Measurements from ENCODE around the gene ASB6.
"Not testable (repeated sequence)": the region's sequence is repeated elsewhere in the genome, so short reads cannot be mapped to it uniquely, and the experiment has no call there.

The ASB6 gene

DNA sequence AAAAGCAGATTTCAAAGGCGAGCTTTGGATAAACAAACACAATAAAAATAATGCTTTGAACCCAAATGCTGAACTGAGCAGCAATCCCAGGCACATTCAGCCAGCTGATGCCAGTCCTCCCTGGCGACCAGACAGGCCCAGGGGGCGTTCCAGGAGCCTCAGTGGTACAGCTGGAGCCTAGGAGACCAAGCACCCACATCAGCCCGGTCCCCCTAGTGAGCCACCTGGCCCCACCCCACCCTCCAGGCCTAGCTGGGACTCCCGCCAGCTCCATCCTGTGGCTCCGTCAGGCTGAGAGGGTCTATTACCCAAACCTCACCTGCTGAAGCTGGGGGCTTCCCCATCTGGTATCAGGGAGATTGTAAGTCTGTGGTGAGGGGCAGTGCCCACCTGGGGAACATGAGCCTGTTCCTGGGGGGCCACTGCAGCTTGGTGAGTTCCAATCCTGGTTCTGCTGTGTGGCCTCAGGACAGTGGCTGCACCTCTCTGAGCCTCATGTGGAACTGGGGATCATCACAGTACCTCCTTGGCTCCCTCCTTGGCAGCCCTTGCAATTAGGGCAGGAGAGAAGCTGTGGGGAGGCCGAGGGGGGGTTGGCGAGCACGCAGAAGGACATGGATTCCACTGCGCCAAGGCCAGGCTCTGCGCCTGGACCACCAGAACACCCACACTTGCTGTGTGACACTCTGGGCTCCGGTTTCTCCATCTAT, 37.7 kb downstream of the ASB6 start:
- DNase-seq = no peak

DNA sequence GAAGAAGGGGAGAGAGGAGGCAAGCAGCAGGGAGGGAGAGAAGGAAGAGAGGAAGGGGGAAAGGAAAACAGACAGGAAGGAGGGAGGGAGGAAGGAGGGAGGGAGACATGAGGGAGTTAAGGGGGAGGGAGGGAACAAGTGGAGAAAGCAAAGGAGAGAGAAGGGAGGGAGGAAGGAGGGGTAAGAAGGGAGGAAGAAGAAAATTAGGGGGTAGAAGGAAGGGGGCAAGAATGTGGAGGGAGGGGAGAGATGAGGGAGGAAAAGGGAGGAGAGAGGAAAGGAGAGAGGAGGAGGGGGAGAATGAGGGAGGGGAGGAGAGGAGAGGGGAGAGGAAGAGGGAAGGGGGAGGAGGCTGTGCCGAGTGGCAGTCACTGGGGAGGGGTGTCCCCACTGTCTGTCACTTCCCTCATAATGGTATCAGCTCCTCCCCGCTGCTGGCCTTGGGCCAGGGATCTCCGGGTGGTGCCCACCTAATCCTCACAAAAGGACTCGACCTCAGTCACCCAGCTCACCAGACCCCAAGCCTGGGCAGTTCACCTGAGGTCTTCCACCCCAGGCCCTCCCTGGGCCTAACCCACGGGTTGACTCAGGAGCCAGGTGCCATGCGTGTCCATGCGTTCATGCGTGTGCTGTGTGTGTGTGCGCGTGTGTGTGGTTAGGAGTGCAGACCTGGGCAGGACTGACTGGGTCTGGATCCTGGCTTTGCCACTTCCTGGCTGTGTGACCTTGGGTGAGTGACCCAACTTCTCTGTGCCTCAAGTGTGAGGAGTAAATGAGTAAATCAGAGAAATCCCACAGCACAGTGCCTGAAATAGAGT, 39.1 kb downstream of the ASB6 start:
- no peak for DNase-seq

DNA sequence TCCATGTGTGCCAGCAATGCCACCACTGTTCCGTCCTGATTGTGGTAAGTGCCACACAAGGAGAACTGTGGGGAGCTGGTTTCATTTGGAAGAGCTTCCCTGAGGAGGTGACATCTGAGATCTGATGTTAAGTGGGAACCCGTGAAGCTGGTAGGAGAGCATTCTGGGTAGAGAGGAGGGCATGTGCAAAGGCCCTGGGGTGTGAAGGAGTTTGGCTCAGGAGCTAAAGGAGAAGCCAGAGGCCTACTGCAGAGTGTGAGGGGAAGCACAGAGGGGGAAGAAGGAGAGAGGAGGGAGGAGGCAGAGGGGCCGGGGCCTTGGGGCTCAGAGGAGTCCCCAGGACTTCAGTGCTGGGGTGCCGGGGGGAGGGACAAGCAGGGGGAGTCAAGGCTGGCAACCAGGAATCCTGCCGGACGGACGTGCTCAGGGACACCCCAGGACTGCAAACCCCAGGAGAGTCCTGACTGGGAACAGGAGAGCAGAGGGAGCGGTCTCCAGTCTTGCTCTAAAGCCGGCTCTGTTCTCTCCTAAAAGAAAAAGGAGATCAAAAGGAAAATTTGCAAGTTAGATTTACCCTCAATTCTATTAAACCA, 40.8 kb downstream of the ASB6 start:
- no peak for DNase-seq

DNA sequence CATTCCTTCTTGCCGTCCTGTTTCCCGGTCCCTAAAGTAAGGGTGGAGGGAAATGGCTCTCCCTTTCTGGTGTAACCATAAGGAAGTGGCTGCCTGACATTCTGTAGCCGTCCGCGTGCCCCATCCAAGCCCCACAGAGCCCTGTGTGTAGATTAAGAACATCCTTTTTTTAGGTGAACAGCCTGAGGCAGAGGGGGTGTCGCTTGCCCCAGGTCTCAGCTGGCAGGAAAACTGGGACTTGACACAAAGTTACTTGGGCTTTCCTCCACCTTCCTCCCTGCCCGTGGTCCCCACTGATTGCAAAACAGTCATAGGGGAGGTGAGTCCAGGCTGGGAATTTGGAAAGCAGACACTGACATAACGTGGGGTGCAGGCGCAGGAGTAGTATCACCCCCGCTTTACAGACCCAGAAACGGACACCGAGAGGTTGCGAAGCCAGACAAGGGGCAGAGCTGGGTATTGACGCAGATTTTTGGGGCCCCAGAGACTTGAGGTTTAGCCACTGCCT, 43.8 kb downstream of the ASB6 start:
- no peak for DNase-seq

DNA sequence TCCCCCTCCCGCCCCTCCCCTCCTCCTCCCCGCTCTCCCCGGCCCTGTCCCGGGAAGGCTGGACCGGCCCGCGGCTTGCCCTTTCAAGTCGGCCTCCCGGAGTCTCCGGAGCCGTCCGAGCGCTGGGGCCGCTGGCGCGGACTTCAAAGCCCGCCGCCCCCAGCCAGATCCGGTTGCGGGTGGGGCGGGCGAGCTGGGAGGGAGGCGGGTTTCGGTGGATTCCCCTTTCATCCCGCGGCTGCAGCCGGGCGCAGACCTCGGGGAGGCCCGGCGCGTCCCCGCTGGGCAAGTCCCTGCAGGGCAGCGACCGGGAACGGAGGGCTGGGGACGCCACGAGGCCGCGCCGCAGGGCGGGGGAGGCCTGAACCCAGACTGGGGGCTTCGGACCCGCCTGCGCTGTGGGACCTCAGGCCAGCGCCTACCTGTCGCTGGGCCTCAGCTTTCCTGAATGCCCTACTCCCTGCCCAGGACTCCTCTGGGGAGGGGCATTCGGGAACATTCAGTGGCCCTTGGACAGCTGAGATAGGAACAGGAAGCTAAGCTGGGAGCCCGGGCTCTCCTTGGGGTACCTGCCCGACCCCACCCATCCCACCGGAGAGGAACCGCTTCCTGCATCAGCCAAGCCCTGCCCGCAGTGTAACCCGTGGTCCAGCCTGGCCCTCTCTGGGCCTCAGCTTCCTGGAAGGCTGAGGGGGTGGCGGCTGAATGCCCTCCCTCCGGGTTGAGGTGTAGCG, 44.4 kb downstream of the ASB6 start:
- peak; percentile 56 for DNase-seq

DNA sequence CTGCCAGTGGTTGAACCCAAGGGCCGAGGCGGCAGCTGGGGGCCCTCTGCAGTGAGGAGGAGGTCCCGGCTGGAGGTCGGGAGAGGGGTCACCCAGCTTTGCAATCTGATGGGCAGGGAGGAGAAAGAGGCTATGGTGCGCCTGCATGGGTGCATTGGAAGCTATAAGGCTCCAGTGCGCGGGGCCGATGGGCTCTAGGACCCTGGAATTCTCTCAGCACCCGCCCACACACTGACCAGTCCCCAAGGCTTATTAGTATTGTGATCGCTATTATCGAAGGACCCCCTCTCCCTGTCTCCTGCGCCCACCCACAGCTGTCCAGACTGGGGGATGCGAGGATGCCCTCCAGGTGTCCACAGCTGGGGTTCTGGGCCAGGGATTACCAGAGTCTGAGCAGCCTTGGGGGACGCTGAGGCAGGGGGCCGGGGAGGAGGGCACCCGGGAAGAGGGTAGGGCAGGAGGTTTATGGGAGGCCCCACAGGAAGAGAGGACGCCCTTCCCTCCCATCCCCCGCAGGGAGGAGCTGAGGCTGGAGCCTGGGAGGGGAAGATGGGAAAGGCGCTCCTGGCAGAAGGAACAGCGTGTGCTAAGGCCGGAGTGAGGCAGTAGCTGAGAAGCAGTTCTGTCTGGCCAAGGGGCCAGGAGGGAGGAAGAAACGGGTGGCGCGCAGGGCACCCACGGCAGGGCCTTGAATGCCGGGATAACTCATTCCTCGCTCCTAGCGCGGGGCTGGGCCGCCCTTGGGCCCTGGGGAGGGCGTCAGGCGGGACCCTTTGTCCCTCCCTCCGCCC, 45.2 kb downstream of the ASB6 start:
- DNase-seq = peak; percentile 74

DNA sequence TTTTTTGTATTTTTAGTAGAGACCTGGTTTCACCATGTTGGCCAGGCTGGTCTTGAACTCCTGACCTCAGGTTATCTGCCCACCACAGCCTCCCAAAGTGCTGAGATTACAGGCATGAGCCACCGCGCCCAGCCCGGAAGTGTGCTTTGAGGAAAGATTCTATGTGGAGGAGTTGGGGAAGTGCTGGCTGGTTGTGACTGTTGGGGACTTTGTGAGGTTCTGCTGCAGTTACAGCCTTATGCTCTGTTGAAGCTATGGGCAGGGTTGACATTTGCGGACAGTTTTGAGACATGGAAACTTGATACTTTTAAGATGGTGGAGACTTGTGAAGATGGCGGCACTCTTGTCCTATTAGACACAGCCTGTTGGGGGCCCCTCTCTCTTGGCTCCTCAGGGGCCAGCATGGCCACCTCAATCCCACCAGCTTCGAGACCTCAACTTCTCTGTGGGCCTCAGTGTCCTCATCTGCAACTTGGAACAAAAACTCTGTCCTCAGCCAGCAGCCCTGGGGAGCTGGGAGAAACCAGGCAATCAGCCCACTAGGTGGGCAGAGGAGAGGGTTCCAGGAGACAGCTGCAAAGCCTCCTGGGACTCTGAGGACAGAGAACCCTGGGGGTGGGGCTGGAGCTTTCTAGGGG, 45.9 kb downstream of the ASB6 start:
- no peak for DNase-seq

DNA sequence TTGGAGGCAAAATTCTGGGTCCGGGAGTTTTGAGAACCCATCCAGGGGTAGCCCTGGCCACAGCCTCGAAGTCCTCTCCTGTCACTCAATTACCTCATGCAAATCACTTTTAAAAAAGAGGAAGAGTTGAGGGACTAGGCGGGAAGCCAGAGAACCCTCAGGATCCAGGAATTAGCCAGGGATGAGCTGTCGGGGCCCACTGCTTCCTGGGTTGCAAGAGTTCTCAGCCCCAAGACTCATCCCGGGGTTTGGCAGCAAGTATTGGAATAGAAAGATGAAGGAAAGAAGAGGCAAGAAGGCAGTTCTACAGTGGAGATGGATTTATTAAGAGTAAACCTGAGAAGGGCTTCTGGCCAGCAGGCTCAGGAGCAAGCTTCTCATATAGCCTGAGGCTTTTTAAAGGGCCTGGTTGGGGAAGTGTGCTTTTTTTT, 46.6 kb downstream of the ASB6 start:
- peak; percentile 54 for DNase-seq

DNA sequence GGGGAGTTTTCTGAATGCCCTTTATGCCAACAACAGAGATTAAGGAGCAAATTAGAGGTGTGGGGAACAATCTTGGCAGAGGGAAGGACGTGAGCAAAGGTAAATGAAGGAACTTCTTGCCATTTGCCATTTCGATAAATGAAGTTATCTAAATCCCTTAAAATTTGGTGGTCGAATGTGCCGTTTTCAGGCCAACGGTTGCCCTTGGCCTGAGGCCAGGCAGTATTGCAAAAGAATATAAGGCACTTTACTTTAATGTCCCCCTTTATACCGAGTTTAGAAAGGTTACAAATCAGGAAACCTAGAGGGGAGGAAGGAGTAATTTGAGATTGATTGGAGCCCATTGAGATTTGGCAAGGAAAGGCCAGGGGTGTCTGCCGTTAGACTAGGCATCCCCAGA, 47.3 kb downstream of the ASB6 start:
- DNase-seq = no peak

DNA sequence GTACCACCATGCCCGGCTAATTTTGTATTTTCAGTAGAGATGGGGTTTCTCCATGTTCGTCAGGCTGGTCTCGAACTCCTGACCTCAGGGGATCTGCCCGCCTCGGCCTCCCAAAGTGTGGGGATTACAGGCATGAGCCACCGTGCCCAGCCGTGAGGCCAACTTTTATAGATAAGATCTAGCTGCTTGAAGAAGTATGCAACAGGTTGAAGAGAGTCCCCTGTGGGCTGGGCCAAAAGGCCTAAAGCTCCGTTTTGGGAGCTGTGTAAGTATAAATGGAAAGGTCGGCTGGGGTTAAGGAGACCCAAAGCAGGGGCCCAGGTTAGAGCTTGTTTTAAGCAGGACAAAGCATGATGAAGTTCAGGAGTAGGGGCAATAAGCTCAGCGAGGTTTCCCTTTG, 49.2 kb downstream of the ASB6 start:
- not testable (repeated sequence) for DNase-seq

DNA sequence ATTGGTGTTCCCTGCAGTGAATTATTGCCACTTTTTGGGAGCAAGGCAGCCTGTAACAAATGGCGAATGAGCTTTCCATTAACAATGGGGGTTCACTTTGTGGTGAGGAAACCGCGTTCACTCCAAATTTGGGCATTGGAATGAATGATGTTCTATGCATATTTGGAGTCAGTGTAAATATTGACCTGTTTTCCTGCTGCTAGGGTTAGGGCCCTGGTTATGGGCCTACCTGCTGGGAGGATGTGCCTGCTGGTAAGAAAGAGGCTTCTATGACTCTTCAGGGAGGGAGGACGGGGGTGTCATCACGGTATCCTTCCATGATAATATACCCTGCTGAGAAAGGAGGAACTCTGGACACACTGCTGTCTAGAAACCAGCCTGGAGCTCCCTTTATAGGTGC, 50.0 kb downstream of the ASB6 start:
- no peak for DNase-seq

DNA sequence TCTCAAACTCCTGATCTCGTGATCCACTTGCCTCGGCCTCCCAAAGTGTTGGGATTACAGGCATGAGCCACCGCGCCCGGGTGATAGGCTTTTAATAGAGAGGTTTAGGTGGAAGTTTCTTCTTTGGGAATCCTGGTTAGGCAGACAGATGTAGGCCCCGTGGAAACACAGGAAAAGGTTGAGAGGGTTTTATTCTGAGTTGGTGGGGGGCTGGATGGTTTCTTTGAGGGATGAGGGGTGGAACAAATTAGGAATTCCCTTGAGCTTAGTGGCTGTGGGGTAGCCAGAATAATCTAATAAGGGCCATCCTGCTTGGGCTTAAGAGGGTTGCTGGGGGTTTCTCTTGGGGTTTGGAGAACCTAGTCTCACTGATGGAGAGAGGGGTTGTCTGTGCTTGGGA, 51.5 kb downstream of the ASB6 start:
- DNase-seq = no peak

DNA sequence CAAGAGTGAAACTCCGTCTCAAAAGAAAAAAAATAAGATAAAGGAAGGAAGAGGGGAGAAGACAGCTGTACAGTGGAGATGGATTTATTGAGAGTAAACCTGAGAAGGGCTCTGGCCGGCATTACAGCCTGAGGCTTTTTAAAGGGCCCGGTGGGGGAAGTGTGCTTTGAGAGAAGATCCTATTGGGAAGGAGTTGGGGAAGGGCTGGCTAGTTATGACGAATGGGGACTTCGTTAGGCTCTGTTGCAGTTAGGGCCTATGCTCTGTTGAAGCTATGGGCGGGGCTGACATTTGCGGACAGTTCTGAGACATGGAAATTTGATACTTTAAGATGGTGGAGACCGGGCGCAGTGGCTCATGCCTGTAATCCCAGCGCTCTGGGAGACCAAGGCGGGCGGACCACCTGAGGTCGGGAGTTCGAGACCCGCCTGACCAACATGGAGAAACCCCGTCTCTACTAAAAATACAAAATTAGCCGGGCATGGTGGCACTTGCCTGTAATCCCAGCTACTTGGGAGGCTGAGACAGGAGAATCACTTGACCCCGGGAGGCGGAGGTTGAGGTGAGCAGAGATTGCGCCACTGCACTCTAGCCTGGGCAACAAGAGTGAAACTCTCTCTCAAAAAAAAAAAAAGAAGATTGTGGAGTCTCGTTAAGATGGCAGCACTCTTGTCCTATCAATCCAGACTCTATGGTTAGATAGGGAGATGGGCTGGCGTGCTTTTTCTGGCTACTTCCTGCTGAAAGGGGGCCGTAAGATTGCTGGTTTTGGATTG, 54.3 kb downstream of the ASB6 start:
- no peak for DNase-seq

DNA sequence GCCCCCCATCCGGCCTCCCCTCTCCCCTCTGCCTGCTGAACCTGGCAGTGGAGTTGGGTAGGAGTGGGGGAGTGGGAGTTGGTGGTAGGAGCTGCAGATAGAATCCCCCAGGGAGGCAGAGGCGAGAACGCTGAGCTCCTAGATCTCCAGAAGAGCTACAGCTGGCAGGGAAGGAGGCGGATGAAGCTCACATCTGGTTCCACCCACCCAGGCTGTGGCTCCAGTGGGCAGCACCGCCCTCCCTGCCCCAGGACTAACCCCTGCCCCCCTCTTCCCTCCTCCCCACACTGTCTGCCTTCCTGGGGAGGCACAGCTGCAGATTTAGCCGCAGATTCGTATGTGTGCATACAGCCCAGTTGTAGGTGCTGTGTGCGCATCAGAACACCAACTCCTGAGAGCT, 55.3 kb downstream of the ASB6 start:
- no peak for DNase-seq

DNA sequence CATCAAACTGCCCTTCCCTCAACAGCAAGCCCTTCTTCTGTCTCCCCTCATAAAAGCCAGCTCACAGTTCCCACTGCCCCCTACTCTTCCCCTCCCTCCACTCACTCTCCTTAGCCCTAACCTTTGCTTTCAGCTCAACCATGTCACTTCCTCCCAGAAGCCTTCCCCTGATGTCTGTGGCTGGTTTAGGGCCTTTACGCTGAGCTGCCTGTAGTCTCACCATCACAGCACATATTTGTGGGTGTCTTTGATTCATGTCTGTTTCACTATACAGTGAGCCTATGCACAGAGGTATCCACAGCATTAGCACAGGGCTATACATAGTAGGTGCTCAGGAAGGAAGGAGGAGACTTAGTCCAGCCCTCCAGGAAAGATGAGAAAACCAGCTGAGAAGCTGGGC, 55.7 kb downstream of the ASB6 start:
- no peak for DNase-seq

DNA sequence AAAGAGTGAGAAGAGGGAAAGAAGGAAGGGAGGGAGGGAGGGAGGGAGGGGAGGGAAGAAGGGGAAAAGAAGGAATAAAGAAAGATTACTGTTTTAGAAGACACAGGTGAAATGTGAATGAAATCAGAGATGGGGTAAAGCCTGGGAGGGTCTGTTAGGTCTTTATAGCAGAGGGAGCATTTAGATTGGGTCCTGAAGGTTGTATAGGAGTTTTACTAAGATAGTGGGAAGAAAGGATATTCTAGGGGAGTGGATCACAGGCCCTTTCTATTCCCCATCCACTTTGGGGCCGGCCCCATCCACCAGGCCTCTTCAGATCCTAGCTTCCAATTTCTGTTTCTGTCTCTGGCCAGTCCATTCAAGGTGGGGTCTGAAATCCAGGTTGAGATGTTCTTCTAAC, 56.6 kb downstream of the ASB6 start:
- no peak for DNase-seq
